HCEC 1CT (cell line): ENCODE data around the gene ANKRD23.
"Not testable (repeated sequence)": the region's sequence is repeated elsewhere in the genome, so short reads cannot be mapped to it uniquely, and the experiment has no call there.

ENCODE experiments used
- DNase-seq: peaks from one replicate; pipeline ENCODE4 v3.0.0-alpha.2; 2017

ANKRD23 gene

GRCh38 chr2:96843538-96844268 is at the start of gene ANKRD23:
TSS of gene ANKRD23 (minus strand) at chr2:96844021. CDS start at chr2:96843992, 29 bp downstream.
- DNase-seq = no peak

GRCh38 chr2:96891591-96892333 is 47.9 kb upstream of the ANKRD23 start:
- no peak for DNase-seq

- no peak for DNase-seq
These were observed 47.0 kb upstream of the ANKRD23 start for GRCh38 chr2:96890726-96891385.

- DNase-seq = no peak
These were observed 46.4 kb upstream of the ANKRD23 start for GRCh38 chr2:96890252-96890651.

- not testable (repeated sequence) for DNase-seq
These were observed 45.7 kb upstream of the ANKRD23 start for GRCh38 chr2:96889502-96889901.

- no peak for DNase-seq
These were observed 44.5 kb upstream of the ANKRD23 start for GRCh38 chr2:96888072-96889011.

- no peak for DNase-seq
These were observed 43.7 kb upstream of the ANKRD23 start for GRCh38 chr2:96887493-96888012.

- DNase-seq = no peak
These were observed 41.9 kb upstream of the ANKRD23 start for GRCh38 chr2:96885432-96886347.

GRCh38 chr2:96884299-96885094 is 40.7 kb upstream of the ANKRD23 start:
- DNase-seq = no peak

- DNase-seq = no peak
These were observed 39.5 kb upstream of the ANKRD23 start for GRCh38 chr2:96883306-96883705.

GRCh38 chr2:96882906-96883305 is 39.1 kb upstream of the ANKRD23 start:
- no peak for DNase-seq

- no peak for DNase-seq
These were observed 38.4 kb upstream of the ANKRD23 start for GRCh38 chr2:96882230-96882629.

GRCh38 chr2:96881349-96882195 is 37.8 kb upstream of the ANKRD23 start:
- no peak for DNase-seq

GRCh38 chr2:96880891-96881273 is 37.1 kb upstream of the ANKRD23 start:
- no peak for DNase-seq

GRCh38 chr2:96879545-96880040 is 35.8 kb upstream of the ANKRD23 start:
- DNase-seq = no peak

- no peak for DNase-seq
These were observed 35.1 kb upstream of the ANKRD23 start for GRCh38 chr2:96878796-96879544.

- no peak for DNase-seq
These were observed 34.4 kb upstream of the ANKRD23 start for GRCh38 chr2:96878171-96878570.

GRCh38 chr2:96877631-96878092 is 33.8 kb upstream of the ANKRD23 start:
- no peak for DNase-seq
